GM13976 (cell line): Measurements from ENCODE around the gene NDUFB10.

Source experiments
- DNase-seq: peaks from one replicate; pipeline ENCODE4 v3.0.0; 2012; ENCODE audit warnings: low spot score
- in situ Hi-C: fragments of 300-500 bp; cut with MboI; formaldehyde crosslinking; loops from one replicate; pipeline ENCODE4 v1.12.0; 2022; ENCODE audit warnings: low sequenced_read_pairs, mixed read lengths, inconsistent platforms; ENCODE audit not compliant: unreplicated experiment
- TF ChIP-seq, protein P1 (sequence below): IDR thresholded peaks from 2 replicates; pipeline ENCODE4 v1.5.1; 2012; ENCODE audit warnings: borderline replicate concordance, mild to moderate bottlenecking; ENCODE audit not compliant: insufficient read depth; ENCODE audit errors: extremely low read depth, missing control alignments, control extremely low read depth

NDUFB10 gene

DNA sequence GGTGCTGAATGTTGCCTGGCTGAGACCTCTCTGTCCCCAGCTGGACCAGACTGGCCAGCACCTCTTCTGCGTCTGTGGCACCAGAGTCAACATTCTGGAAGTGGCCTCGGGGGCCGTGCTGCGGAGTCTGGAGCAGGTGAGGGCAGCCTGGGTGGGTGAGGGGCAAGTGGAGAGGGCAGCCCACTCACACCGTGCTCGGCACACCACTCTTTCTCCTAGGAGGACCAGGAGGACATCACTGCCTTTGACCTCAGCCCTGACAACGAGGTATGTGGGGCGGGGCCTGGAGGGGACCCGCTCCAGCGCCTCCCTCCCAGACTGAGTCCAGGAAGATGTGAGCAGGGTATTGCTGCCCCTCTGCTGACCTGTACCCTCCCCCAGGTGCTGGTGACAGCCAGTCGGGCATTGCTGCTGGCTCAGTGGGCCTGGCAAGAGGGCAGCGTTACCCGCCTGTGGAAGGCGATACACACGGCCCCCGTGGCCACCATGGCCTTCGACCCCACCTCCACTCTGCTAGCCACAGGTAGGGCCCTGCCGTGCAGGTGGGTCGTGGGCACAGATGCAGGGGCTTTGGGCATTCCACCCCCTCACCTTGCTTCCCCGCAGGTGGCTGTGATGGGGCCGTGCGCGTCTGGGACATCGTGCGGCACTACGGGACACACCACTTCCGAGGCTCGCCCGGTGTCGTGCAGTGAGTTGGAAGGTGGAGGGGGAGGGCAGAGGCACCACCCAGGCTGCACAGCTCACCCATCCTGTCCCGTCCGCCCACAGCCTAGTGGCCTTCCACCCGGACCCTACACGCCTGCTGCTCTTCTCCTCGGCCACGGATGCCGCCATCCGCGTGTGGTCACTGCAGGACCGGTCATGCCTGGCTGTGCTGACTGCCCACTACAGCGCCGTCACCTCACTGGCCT, 15.1 kb downstream of the NDUFB10 start:
- in situ Hi-C loops: no loop called here
- TF ChIP-seq, protein P1, sequence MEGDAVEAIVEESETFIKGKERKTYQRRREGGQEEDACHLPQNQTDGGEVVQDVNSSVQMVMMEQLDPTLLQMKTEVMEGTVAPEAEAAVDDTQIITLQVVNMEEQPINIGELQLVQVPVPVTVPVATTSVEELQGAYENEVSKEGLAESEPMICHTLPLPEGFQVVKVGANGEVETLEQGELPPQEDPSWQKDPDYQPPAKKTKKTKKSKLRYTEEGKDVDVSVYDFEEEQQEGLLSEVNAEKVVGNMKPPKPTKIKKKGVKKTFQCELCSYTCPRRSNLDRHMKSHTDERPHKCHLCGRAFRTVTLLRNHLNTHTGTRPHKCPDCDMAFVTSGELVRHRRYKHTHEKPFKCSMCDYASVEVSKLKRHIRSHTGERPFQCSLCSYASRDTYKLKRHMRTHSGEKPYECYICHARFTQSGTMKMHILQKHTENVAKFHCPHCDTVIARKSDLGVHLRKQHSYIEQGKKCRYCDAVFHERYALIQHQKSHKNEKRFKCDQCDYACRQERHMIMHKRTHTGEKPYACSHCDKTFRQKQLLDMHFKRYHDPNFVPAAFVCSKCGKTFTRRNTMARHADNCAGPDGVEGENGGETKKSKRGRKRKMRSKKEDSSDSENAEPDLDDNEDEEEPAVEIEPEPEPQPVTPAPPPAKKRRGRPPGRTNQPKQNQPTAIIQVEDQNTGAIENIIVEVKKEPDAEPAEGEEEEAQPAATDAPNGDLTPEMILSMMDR: no peak
- no peak for DNase-seq

GRCh38 chr16:1975432-1976215, 16.3 kb downstream of the NDUFB10 start:
- no peak for DNase-seq
- TF ChIP-seq, protein P1: no peak
- in situ Hi-C loops: no loop called here

GRCh38 chr16:1976216-1976520, 16.8 kb downstream of the NDUFB10 start:
- DNase-seq: no peak
- TF ChIP-seq, protein P1: no peak
- in situ Hi-C loops: no loop called here

DNA sequence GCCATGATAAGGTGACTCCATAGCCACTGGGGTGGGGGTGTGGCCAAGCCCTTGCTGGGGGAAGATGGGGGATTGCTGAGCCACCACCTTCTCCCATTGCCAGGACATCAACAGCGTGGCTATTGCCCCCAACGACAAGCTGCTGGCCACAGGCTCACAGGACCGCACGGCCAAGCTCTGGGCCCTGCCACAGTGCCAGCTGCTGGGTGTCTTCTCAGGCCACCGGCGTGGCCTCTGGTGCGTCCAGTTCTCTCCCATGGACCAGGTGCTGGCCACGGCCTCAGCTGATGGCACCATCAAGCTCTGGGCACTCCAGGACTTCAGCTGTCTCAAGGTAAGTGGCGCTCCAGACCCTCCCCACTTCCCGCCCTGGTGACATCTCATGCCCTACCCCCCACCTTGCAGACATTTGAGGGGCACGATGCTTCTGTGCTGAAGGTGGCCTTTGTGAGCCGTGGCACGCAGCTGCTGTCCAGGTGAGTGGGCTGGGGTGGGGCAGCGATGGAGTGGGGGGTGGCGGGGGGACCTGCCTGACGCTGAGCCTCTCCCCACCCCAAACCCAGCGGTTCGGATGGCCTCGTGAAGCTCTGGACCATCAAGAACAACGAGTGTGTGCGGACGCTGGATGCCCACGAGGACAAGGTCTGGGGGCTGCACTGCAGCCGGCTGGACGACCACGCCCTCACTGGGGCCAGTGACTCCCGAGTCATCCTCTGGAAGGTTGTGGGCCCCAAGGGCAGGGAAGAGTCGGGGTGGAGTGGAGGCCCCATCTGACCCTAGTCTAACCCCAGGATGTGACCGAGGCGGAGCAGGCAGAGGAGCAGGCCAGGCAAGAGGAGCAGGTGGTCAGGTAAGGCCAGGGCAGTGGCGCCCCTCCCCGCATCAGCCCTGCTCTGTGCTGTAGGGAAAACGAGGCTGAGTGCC, 17.9 kb downstream of the NDUFB10 start:
- no peak for DNase-seq
- TF ChIP-seq, protein P1: no peak
- in situ Hi-C loops: no loop called here

- TF ChIP-seq, protein P1: no peak
- DNase-seq: no peak
- in situ Hi-C loops: no loop called here
Observed at GRCh38 chr16:1977875-1978268, 18.5 kb downstream of the NDUFB10 start.
